ENCODE measurements around the gene ATP6V1B1.

Gene ATP6V1B1

DNA sequence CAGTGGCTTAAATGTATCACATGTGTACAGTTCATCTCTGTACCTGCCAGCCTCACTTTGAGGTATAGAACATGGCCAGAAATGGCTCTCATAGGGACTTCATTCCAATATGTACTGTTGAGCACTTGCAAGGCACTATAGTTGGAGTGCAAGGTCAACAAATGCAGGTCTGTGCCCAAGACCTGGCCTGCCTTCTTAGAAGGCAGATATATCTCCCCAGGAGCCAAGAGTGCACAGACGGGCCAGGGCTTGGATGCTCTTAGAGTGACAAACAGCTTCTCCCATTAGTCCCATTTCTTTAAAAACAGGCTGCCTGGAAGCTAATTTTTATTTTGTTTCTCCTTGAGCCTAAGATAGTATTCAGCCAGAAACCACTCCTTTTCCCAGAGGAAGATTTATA lies 51.7 kb downstream of the ATP6V1B1 start:
- ATAC-seq: no peak
- TF ChIP-seq ISL1 (CRISPR knock-in tag; IDR thresholded peaks at IDR 0.05) (no peak), TCF4 (CRISPR knock-in tag; IDR thresholded peaks at IDR 0.05; ENCODE audit: borderline replicate concordance) (no peak), PPARA (CRISPR knock-in tag; IDR thresholded peaks at IDR 0.05; ENCODE audit: borderline replicate concordance) (no peak), RARB (CRISPR knock-in tag; IDR thresholded peaks at IDR 0.05) (no peak), ARNTL (CRISPR knock-in tag; IDR thresholded peaks at IDR 0.05; ENCODE audit: borderline replicate concordance, low read depth) (no peak), ZFP30 (CRISPR knock-in tag; IDR thresholded peaks at IDR 0.05) (no peak), GLIS3 (CRISPR knock-in tag; IDR thresholded peaks at IDR 0.05) (no peak), ZNF565 (CRISPR knock-in tag; conservative IDR thresholded peaks at IDR 0.05; ENCODE audit: low read depth) (no peak), SNAI2 (CRISPR knock-in tag; IDR thresholded peaks at IDR 0.05) (no peak), OSR1 (CRISPR knock-in tag; IDR thresholded peaks at IDR 0.05) (no peak), ZNF8 (CRISPR knock-in tag; IDR thresholded peaks at IDR 0.05) (no peak), BACH2 (CRISPR knock-in tag; IDR thresholded peaks at IDR 0.05; ENCODE audit: borderline replicate concordance) (no peak), ZC3H10 (CRISPR knock-in tag; IDR thresholded peaks at IDR 0.05) (no peak)
- TF ChIP-seq, protein P1, sequence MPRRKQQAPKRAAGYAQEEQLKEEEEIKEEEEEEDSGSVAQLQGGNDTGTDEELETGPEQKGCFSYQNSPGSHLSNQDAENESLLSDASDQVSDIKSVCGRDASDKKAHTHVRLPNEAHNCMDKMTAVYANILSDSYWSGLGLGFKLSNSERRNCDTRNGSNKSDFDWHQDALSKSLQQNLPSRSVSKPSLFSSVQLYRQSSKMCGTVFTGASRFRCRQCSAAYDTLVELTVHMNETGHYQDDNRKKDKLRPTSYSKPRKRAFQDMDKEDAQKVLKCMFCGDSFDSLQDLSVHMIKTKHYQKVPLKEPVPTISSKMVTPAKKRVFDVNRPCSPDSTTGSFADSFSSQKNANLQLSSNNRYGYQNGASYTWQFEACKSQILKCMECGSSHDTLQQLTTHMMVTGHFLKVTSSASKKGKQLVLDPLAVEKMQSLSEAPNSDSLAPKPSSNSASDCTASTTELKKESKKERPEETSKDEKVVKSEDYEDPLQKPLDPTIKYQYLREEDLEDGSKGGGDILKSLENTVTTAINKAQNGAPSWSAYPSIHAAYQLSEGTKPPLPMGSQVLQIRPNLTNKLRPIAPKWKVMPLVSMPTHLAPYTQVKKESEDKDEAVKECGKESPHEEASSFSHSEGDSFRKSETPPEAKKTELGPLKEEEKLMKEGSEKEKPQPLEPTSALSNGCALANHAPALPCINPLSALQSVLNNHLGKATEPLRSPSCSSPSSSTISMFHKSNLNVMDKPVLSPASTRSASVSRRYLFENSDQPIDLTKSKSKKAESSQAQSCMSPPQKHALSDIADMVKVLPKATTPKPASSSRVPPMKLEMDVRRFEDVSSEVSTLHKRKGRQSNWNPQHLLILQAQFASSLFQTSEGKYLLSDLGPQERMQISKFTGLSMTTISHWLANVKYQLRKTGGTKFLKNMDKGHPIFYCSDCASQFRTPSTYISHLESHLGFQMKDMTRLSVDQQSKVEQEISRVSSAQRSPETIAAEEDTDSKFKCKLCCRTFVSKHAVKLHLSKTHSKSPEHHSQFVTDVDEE (CRISPR knock-in tag; IDR thresholded peaks at IDR 0.05): no peak
- TF ChIP-seq, protein P2, sequence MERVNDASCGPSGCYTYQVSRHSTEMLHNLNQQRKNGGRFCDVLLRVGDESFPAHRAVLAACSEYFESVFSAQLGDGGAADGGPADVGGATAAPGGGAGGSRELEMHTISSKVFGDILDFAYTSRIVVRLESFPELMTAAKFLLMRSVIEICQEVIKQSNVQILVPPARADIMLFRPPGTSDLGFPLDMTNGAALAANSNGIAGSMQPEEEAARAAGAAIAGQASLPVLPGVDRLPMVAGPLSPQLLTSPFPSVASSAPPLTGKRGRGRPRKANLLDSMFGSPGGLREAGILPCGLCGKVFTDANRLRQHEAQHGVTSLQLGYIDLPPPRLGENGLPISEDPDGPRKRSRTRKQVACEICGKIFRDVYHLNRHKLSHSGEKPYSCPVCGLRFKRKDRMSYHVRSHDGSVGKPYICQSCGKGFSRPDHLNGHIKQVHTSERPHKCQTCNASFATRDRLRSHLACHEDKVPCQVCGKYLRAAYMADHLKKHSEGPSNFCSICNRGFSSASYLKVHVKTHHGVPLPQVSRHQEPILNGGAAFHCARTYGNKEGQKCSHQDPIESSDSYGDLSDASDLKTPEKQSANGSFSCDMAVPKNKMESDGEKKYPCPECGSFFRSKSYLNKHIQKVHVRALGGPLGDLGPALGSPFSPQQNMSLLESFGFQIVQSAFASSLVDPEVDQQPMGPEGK (CRISPR knock-in tag; IDR thresholded peaks at IDR 0.05; ENCODE audit: borderline replicate concordance): no peak
- TF ChIP-seq, protein P3, sequence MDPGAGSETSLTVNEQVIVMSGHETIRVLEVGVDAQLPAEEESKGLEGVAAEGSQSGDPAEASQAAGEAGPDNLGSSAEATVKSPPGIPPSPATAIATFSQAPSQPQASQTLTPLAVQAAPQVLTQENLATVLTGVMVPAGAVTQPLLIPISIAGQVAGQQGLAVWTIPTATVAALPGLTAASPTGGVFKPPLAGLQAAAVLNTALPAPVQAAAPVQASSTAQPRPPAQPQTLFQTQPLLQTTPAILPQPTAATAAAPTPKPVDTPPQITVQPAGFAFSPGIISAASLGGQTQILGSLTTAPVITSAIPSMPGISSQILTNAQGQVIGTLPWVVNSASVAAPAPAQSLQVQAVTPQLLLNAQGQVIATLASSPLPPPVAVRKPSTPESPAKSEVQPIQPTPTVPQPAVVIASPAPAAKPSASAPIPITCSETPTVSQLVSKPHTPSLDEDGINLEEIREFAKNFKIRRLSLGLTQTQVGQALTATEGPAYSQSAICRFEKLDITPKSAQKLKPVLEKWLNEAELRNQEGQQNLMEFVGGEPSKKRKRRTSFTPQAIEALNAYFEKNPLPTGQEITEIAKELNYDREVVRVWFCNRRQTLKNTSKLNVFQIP (CRISPR knock-in tag; IDR thresholded peaks at IDR 0.05; ENCODE audit: borderline replicate concordance, low read depth): no peak
- TF ChIP-seq, protein P4, sequence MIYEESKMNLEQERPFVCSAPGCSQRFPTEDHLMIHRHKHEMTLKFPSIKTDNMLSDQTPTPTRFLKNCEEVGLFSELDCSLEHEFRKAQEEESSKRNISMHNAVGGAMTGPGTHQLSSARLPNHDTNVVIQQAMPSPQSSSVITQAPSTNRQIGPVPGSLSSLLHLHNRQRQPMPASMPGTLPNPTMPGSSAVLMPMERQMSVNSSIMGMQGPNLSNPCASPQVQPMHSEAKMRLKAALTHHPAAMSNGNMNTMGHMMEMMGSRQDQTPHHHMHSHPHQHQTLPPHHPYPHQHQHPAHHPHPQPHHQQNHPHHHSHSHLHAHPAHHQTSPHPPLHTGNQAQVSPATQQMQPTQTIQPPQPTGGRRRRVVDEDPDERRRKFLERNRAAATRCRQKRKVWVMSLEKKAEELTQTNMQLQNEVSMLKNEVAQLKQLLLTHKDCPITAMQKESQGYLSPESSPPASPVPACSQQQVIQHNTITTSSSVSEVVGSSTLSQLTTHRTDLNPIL (CRISPR knock-in tag; IDR thresholded peaks at IDR 0.05; ENCODE audit: low read depth): no peak
- TF ChIP-seq, protein P5, sequence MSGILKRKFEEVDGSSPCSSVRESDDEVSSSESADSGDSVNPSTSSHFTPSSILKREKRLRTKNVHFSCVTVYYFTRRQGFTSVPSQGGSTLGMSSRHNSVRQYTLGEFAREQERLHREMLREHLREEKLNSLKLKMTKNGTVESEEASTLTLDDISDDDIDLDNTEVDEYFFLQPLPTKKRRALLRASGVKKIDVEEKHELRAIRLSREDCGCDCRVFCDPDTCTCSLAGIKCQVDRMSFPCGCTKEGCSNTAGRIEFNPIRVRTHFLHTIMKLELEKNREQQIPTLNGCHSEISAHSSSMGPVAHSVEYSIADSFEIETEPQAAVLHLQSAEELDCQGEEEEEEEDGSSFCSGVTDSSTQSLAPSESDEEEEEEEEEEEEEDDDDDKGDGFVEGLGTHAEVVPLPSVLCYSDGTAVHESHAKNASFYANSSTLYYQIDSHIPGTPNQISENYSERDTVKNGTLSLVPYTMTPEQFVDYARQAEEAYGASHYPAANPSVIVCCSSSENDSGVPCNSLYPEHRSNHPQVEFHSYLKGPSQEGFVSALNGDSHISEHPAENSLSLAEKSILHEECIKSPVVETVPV (CRISPR knock-in tag; IDR thresholded peaks at IDR 0.05): no peak

DNA sequence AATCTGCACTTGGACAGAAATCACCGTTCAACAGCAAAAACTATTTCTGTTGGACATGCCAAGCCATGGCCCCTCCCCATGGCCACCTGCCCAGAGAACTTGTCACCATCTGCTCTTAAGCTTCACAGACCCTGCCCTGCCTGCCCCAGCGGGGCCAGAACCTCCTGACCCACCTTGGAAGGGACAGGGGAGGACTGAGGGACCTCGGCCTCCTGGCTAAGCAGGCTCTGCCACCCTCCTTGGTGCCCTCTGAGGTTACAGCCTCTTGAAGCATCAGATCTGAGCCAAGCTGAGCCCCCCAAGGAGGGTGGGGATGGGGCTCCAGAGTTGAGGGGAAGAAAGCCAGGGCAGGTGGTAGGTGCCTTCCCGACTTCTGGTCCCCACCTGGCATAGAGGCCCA lies 52.5 kb downstream of the ATP6V1B1 start:
- no peak for ATAC-seq

More for the DNA sequence above, 52.5 kb downstream of the ATP6V1B1 start:
- no peak for TF ChIP-seq RARB (CRISPR knock-in tag; IDR thresholded peaks at IDR 0.05)
- no peak for TF ChIP-seq ISL1 (CRISPR knock-in tag; IDR thresholded peaks at IDR 0.05)
- no peak for TF ChIP-seq ZNF8 (CRISPR knock-in tag; IDR thresholded peaks at IDR 0.05)
- TF ChIP-seq SNAI2 (CRISPR knock-in tag; IDR thresholded peaks at IDR 0.05): no peak
- no peak for TF ChIP-seq BACH2 (CRISPR knock-in tag; IDR thresholded peaks at IDR 0.05; ENCODE audit: borderline replicate concordance)
- TF ChIP-seq CSDC2 (CRISPR knock-in tag; IDR thresholded peaks at IDR 0.05): no peak
- no peak for TF ChIP-seq TOX (CRISPR knock-in tag; IDR thresholded peaks at IDR 0.05; ENCODE audit: borderline replicate concordance)
- no peak for TF ChIP-seq ZFP30 (CRISPR knock-in tag; IDR thresholded peaks at IDR 0.05)
- no peak for TF ChIP-seq ZNF565 (CRISPR knock-in tag; conservative IDR thresholded peaks at IDR 0.05; ENCODE audit: low read depth)
- no peak for TF ChIP-seq ZC3H10 (CRISPR knock-in tag; IDR thresholded peaks at IDR 0.05)
- no peak for TF ChIP-seq GLIS3 (CRISPR knock-in tag; IDR thresholded peaks at IDR 0.05)
- TF ChIP-seq, protein P2 (CRISPR knock-in tag; IDR thresholded peaks at IDR 0.05; ENCODE audit: borderline replicate concordance): no peak
- no peak for TF ChIP-seq ZNF70 (CRISPR knock-in tag; IDR thresholded peaks at IDR 0.05)
- no peak for TF ChIP-seq ESRRG (CRISPR knock-in tag; IDR thresholded peaks at IDR 0.05)
- TF ChIP-seq, protein P4 (CRISPR knock-in tag; IDR thresholded peaks at IDR 0.05; ENCODE audit: low read depth): no peak
- TF ChIP-seq, protein P1 (CRISPR knock-in tag; IDR thresholded peaks at IDR 0.05): no peak
